Skin epidermis (tissue), 12 donors: Measurements from ENCODE around the gene EIF2S1.

Source experiments
- H3K27ac ChIP-seq, 21 experiments: fragments of 200-600 bp; sonication (generic) in 11 of 21; one replicate each; pipeline ENCODE4 v1.5.0; 2020; ENCODE audit warnings: mild to moderate bottlenecking in 3 of 21, inconsistent platforms in 2 of 21, moderate library complexity in 2 of 21
- H3K4me3 ChIP-seq, 7 experiments: fragments of 200-600 bp; sonication (generic) in 2 of 7; one replicate each; pipeline ENCODE4 v1.5.0; 2020; ENCODE audit warnings: inconsistent platforms in 2 of 7, mild to moderate bottlenecking in 2 of 7, moderate library complexity in 1 of 7

EIF2S1 gene

DNA sequence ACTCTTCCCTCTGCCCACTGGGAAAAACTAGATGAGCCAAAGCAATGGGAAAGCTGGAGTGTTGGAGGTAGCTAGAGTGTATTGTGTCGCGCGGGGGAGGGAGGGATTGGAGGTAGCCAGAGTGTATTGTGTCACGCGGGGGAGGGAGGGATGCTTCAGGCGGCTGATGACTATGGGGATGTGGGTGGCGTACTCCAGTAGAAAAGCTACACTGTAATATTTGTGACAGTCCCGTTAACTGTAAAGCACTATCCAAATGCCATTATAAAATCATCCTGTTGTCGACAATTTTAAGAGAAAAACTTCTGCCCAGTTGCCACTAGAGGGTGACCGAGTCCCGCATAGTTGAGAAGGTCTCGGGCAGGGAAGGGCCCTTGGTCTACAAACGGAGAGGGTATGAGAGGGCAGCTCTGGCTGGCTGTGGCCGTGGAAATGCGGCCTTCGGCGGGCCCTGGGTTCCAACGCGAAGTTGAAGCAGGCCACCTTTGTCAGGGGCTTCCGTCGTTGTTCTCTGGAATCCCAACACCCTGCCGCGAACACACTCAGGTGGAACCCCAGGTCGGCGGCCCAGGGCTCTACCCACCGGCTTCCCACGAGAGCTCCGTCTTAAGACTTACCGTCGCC lies 67.0 kb downstream of the EIF2S1 start:
- H3K27ac ChIP-seq = no peak overlapping the region
- no peak overlapping the region for H3K4me3 ChIP-seq

- no peak overlapping the region for H3K27ac ChIP-seq
Measured at GRCh38 chr14:67428501-67429031, 68.4 kb downstream of the EIF2S1 start.

GRCh38 chr14:67429510-67430205 lies 69.5 kb downstream of the EIF2S1 start:
- H3K4me3 ChIP-seq = no peak overlapping the region
- no peak overlapping the region for H3K27ac ChIP-seq

More at GRCh38 chr14:67428501-67429031, 68.4 kb downstream of the EIF2S1 start:
- no peak overlapping the region for H3K4me3 ChIP-seq

GRCh38 chr14:67432050-67432564 lies 72.0 kb downstream of the EIF2S1 start:
- Histone ChIP-seq H3K4me3 (no peak overlapping the region), H3K27ac (no peak overlapping the region)

DNA sequence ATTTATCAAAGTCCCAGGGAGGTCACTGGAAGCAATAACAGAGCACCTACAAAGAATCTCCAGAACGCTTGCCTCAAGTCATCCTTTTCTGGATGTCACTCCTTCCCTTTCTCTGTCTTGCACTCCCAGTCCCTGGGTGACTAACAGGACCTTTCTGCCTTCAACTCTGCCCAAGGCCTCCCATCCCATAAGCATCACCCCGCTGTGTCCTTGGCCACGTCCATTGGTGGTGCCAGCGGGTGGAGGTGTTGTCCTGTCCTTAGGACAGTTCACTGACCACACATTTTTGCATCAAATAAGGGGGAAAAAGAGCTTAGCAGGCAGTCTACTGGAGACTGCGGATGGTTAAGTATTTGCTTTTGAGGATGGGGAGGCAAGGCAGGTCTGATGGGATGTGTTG lies 75.5 kb downstream of the EIF2S1 start:
- Histone ChIP-seq H3K27ac (no peak overlapping the region), H3K4me3 (no peak overlapping the region)
